Vagina (tissue), 2 donors: ENCODE measurements around the gene KCNK16. TPM values are rescaled to one million over a fixed set of nuclear protein-coding genes. Genes with fewer than 3 reads are reported as not detected.

ENCODE experiments used
- DNase-seq, 2 donors: peaks; one replicate each; pipeline ENCODE4 v3.0.0-alpha.2; 2017; ENCODE audit errors: extremely low spot score in 2 of 2
- H3K27ac ChIP-seq: fragments of 200-600 bp; sonication (generic); one replicate; pipeline ENCODE4 v1.5.1; 2019
- H3K27me3 ChIP-seq: fragments of 200-600 bp; sonication (generic); one replicate; pipeline ENCODE4 v1.5.1; 2019
- H3K36me3 ChIP-seq, 2 donors: fragments of 200-600 bp; sonication (generic); one replicate each; pipeline ENCODE4 v1.5.1; 2017 to 2019
- H3K4me1 ChIP-seq: fragments of 200-600 bp; sonication (generic); one replicate; pipeline ENCODE4 v1.5.1; 2019
- H3K4me3 ChIP-seq, 2 donors: fragments of 200-600 bp; sonication (generic); 1 replicate in 1 of 2; 2 replicates in 1 of 2; pipeline ENCODE4 v1.5.1; 2016 to 2019
- H3K9me3 ChIP-seq: fragments of 200-600 bp; sonication (generic); one replicate; pipeline ENCODE4 v1.5.1; 2019
- POLR2A ChIP-seq, 2 donors: fragments of 450-650 bp; IDR thresholded peaks; one replicate each; pipeline ENCODE4 v1.6.1; 2017; ENCODE audit warnings: antibody characterized with exemption in 2 of 2, mild to moderate bottlenecking in 2 of 2, moderate library complexity in 2 of 2
- POLR2AphosphoS5 ChIP-seq, 2 donors: sonication (generic); formaldehyde crosslinking; IDR thresholded peaks; one replicate each; pipeline ENCODE4 v1.9.0; 2017; ENCODE audit warnings: antibody characterized with exemption in 2 of 2, mild to moderate bottlenecking in 2 of 2, low read depth in 1 of 2; ENCODE audit not compliant: insufficient read depth in 1 of 2
- intact Hi-C: fragments of 100-400 bp; cut with DNase I; formaldehyde crosslinking; loops from one replicate; pipeline ENCODE4 v1.15.1; 2023
- total RNA-seq: library from RNA; depleted of rRNA; stranded (reverse); fragments of >200 nt; gene quantifications from one replicate; pipeline ENCODE4 v1.2.3, GENCODE V29; 2016
- TF ChIP-seq, protein P1 (sequence below), 3 experiments: fragments of 450-650 bp in 2 of 3; fragments of 200-600 bp in 1 of 3; sonication (generic) in 1 of 3; IDR thresholded peaks; one replicate each; pipeline ENCODE4 v1.5.1; 2017 to 2019; ENCODE audit warnings: antibody characterized with exemption in 3 of 3, mild to moderate bottlenecking in 2 of 3, moderate library complexity in 2 of 3

The KCNK16 gene
- total RNA-seq, 1 donor from 2014 or later, result not detected

DNA sequence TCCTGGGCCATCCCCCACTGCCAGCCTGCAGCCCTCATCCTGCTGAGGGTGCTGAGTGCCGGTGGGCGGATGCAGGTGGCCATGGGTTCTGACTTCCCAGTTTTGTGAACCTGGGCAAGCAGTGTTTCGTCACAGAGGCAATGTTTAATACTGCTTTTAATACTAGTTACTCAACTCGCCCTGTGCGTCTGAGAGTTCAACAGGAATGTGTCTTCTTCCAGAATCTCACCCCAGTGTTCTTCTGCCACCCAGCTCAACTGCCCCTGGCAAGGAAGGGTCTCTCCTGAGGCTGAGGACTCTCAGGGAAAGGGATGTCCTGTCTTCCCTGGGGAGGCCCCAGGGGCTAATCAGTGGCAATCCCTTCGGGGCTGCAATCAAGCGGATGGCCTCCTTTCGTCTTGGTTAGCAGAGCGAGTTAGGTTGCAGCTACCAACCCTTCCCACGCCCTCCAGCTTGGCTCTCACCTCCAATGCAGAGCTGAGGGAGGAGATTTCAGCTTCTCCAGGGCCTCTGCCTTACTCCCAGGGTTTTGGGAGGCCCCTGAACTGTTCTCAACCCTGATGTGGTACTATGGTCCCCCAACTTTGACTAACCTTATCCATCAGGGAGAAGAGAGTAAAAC lies 2.0 kb downstream of the KCNK16 start:
- H3K27me3 ChIP-seq, result no peaks in the 10 kb centered on the region

GRCh38 chr6:39319621-39320362 lies 2.7 kb downstream of the KCNK16 start:
- no peak for TF ChIP-seq POLR2AphosphoS5 (IDR thresholded peaks at IDR 0.05; ENCODE audit: insufficient read depth in 1 of 2, low read depth in 1 of 2)
- TF ChIP-seq, protein P1, sequence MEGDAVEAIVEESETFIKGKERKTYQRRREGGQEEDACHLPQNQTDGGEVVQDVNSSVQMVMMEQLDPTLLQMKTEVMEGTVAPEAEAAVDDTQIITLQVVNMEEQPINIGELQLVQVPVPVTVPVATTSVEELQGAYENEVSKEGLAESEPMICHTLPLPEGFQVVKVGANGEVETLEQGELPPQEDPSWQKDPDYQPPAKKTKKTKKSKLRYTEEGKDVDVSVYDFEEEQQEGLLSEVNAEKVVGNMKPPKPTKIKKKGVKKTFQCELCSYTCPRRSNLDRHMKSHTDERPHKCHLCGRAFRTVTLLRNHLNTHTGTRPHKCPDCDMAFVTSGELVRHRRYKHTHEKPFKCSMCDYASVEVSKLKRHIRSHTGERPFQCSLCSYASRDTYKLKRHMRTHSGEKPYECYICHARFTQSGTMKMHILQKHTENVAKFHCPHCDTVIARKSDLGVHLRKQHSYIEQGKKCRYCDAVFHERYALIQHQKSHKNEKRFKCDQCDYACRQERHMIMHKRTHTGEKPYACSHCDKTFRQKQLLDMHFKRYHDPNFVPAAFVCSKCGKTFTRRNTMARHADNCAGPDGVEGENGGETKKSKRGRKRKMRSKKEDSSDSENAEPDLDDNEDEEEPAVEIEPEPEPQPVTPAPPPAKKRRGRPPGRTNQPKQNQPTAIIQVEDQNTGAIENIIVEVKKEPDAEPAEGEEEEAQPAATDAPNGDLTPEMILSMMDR (IDR thresholded peaks at IDR 0.05), result no peak
- no peak for TF ChIP-seq POLR2A (IDR thresholded peaks at IDR 0.05)
- H3K4me3 ChIP-seq, result no peak overlapping the region
- no peaks in the 10 kb centered on the region for H3K36me3 ChIP-seq
- H3K9me3 ChIP-seq, result no peaks in the 10 kb centered on the region
- no peaks in the 10 kb centered on the region for H3K4me1 ChIP-seq
- no peak overlapping the region for H3K27ac ChIP-seq
- DNase-seq, result no peak
- H3K27me3 ChIP-seq, result no peaks in the 10 kb centered on the region
- intact Hi-C loops, result no loop called here

More for the DNA sequence above, 2.0 kb downstream of the KCNK16 start:
- no peak overlapping the region for H3K27ac ChIP-seq
- intact Hi-C loops, result no loop called here
- no peaks in the 10 kb centered on the region for H3K36me3 ChIP-seq
- no peaks in the 10 kb centered on the region for H3K9me3 ChIP-seq
- H3K4me3 ChIP-seq, result no peak overlapping the region
- H3K4me1 ChIP-seq, result no peaks in the 10 kb centered on the region
- no peak for DNase-seq
- TF ChIP-seq, protein P1 (IDR thresholded peaks at IDR 0.05), result no peak
- TF ChIP-seq POLR2A (IDR thresholded peaks at IDR 0.05) (no peak), POLR2AphosphoS5 (IDR thresholded peaks at IDR 0.05; ENCODE audit: insufficient read depth in 1 of 2, low read depth in 1 of 2) (no peak)

DNA sequence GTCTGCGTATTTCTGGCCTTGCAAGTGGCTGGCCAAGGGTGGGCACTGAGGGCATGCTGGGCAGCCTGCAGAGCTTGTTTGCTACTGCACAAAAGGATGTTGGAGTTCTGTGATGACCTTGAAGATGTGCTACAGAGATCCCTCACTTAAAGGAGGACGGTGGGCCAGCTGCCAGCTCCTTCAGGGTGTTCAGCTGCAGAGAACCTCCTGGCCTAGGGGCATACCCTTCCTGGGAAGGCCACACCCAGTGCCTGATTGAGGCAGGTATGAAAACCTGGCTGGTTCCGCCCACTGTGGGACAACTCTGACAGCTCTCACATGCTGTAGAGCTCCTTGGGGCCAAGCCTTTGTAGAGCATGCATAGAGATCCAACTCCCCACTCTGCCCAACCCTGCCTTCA lies 5.2 kb downstream of the KCNK16 start:
- no peak for DNase-seq
- H3K27me3 ChIP-seq, result peaks cover 5% of the 10 kb centered on the region
- no peak overlapping the region for H3K27ac ChIP-seq
- no peak for TF ChIP-seq POLR2AphosphoS5 (IDR thresholded peaks at IDR 0.05; ENCODE audit: insufficient read depth in 1 of 2, low read depth in 1 of 2)
- TF ChIP-seq, protein P1 (IDR thresholded peaks at IDR 0.05), result no peak
- no peak for TF ChIP-seq POLR2A (IDR thresholded peaks at IDR 0.05)
- no peaks in the 10 kb centered on the region for H3K36me3 ChIP-seq
- H3K4me3 ChIP-seq, result no peak overlapping the region
- no peaks in the 10 kb centered on the region for H3K9me3 ChIP-seq
- intact Hi-C loops, result no loop called here
- peaks cover 18% of the 10 kb centered on the region for H3K4me1 ChIP-seq

DNA sequence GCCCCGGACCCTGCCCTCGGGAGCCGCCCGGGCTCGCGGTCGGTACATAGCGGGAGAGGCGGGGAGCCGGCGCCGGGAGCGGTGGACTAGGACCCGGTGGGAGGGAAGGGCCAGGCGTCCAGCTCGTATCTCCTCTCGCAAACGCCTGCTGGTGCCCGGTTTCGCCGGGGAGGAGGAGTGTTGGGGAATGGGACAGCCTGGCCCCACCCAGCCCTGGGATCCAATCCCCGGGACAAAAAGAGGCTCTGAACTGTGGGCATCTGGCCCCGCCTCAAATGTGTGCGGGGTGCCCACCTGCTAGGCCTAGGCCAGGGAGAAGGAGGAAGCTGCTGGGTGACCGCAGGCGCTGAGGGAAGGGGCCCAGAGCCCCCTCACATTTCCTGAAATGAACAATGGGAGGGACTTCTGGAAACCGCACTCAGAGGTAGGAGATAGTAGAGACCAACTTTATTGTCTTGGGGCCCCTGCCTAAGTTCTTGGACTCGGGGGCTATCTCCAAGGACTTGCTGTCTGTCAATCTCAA lies 8.2 kb downstream of the KCNK16 start, which contains the start of gene KCNK17:
KCNK17 (minus strand) TSS at position 147 of the 523 bp plus-strand sequence; CDS start at position 48, 99 bp downstream.
- Histone ChIP-seq H3K36me3 (no peaks in the 10 kb centered on the region), H3K4me3 (peak within 1 kb of the TSS; percentile 19 to 22), H3K27me3 (peaks cover 5% of the 10 kb centered on the region), H3K4me1 (peaks cover 18% of the 10 kb centered on the region), H3K27ac (no peak within 1 kb of the TSS), H3K9me3 (no peaks in the 10 kb centered on the region)
- TF ChIP-seq POLR2AphosphoS5 (IDR thresholded peaks at IDR 0.05; ENCODE audit: insufficient read depth in 1 of 2, low read depth in 1 of 2) (no peak), POLR2A (IDR thresholded peaks at IDR 0.05) (no peak)
- TF ChIP-seq, protein P1 (IDR thresholded peaks at IDR 0.05), result no peak
- DNase-seq, result no peak
- intact Hi-C loops, result no loop called here
